T follicular helper cell (primary cell): ENCODE measurements around the gene C12orf75.
"Not testable (repeated sequence)": the region's sequence is repeated elsewhere in the genome, so short reads cannot be mapped to it uniquely, and the experiment has no call there.

Experiments used
- DNase-seq: peaks from one replicate; pipeline ENCODE4 v3.0.0-alpha.2; 2020; ENCODE audit warnings: low read depth

The C12orf75 gene

DNA sequence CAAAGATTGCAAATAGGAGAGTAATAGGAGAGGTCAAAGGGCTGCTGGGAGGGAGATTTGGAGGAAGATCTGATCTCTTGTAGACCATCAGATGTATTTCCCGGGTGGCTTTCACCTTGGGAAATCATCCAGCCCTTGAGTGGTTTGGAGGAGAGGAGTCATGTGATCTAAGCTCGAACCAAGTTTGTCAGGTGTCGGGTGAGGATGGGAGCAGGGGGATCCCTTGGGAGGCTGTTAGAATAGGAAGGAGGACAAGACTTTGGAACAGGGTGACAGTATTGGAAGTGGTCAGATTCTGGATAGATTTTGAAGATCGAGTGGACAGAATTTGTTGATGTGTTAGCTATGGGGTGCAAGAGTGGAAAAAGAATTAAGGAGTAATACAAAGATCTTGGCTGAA, 46.6 kb downstream of the C12orf75 start:
- DNase-seq, result no peak

DNA sequence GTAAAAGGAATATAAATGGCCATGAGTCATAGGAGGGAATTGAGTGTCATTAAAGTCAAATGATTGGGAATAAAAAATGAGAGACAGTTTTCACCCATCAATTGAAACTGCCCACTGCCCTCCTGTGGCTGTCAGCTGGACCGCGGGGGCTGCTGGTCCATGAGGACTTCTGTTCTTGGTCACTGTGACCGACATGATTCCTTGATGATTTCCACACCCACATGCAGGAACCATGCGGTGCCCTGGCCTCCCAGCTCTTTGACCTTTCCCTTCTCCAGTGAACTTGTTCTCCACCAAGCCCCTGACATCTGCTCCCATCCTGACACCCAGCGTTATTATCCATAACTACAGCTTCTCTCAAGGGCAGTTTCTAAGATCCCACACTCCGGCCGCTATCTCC, 48.4 kb downstream of the C12orf75 start:
- DNase-seq, result no peak

DNA sequence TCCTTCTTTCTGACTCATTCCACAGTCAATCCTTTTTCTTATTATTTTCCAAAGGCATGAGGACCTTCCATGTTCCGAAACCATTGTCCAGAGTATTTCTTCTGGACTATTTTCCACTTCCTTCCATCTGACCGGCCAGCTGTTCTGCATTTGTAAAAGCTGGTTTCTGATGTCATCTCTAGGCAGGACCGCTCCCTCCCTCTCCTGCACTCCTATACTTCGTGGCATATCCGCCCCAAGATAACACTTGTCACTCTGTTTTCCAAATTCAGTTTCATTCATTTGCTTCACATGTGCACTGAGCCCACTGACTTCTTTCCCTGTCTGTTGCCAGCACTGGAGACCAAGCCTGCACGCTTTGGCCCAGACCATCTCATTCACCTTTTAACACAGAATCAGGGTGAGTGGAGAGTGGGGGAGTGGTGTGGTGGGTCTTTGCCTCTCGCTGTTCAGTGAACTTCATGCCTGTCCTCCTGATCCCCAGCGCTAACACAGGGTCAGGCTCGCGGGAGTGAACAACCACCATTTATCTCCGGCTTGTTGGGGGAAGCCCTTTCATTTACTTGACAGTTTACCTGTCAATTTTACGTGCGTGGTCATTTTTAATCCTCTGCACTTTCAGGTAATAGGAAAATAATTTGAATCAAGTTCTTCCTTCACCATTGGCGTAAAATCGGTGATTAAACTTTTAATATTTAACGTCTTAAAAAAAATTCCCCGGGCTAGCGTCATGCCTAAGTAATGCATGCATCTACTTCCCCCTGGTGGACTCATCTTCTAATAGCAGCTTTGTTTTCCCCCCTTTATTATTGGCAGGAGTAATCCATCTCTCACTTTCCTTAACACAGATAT, 52.5 kb downstream of the C12orf75 start:
- no peak for DNase-seq

DNA sequence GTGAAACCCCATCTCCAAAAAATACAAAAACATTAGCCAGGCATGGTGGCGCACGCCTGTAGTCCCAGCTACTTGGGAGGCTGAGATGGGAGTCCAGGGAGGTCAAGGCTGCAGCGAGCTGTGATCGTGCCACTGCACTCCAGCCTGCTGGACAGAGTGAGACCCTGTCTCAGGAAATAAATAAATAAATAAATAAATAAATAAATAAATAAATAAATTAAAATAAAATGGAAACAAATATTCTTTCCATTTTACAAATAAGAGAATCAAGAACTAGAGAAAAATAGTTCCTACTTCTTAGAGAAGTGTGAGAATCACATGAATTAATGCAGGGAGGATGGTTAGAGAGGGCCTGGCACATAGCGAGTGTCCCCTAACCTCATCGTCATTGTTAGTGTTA, 53.7 kb downstream of the C12orf75 start:
- no peak for DNase-seq

DNA sequence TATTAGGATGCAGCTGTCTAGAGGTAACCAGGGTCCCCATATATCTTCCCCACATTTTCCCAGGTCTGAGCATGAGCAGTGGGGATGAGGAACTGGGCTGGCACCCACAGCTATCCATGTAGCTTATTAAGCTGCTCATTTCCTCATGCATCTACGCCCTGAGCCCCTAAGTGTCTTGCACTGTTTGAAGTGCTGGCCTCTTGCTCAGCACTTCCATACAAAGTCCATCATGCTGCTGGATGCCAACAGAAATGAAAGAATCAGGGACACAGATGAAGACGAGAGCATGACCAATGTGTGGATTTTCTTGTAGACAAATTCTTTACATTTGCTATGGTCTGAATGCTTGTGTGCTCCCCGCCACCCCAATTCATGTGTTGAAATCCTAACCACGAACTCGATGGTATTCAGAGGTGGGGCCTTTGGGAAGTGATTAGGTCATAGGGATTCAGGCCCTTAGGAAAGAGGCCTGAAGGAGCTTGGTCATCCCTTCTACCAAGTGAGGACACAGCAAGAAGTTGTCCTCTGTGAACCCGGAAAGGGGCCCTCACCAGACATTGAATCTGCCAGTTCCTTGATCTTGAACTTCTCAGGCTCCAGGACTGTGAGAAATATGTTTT, 54.5 kb downstream of the C12orf75 start:
- no peak for DNase-seq

DNA sequence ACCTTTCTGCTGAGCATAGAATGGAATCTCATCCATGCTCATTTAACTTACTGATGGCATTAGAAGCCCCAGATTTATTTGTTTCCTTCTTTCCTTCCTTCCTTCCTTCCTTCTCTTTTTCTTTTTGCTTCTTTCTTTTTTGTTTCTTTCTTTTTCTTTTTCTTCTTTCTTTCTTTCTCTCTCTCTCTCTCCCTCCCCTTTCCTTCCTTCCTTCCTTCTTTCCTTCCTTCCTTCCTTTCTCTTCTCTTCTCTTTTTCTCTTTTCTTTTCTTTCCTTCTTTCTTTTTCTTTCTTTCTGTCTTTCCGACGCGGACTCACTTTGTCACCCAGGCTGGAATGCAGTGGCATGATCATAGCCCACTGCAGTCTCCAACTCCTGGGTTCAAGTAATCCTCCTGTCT, 55.9 kb downstream of the C12orf75 start:
- no peak for DNase-seq

DNA sequence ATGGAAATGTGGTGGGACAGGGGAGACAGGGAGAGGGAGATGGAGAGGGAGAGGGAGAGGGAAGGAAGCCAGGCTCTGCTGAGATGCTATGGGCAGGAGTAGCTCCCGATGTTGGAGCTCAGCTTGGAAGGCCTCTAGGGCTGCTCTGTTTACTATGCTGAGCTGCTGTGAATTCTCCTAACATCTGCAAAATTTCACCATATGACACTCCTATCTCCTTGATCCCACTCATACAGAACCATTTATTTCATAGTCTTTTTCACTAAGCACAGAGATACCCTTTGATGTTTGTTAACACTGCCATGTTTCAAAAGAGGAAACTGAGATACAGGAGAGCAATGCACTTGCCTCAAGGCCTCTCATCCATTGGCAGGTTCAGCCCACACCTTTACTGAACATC, 60.7 kb downstream of the C12orf75 start:
- DNase-seq, result no peak

DNA sequence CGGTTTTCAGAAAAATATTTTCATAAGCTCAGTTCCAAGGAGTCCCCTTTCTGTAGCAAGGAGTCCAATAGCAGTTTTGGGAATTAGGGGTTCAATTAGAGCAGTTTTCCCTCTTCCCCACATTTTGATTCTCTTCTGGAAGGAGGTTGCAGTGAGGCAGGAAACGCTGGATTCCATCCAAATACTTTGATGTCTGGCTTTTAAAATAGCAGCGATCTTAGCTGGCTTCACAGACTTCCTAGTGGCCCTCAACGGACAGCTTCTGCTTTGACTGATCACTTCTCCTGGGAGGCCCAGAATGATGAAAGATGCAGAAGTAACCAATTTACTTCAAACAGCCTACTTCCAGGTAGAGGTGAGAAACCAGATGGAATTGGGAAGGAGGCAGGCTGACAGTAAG, 63.1 kb downstream of the C12orf75 start:
- no peak for DNase-seq

DNA sequence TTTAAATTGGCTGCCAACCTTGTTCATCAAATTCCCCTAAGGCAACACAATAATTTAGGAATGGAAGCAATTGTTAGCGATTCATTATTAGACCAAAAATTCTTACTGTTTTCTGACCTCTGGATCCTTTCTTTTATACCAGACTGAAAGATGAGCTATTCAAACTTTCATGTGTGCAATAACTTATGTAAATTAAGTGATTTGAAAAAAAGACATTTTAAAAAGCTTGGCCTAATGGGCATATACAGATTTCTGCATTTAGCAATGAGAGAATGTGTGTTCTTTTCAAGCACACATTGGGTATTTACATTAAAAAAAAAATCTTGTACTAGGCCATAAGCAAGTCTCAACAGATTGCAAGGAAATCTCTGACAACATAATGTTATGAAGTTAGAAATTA, 65.5 kb downstream of the C12orf75 start:
- DNase-seq, result no peak

DNA sequence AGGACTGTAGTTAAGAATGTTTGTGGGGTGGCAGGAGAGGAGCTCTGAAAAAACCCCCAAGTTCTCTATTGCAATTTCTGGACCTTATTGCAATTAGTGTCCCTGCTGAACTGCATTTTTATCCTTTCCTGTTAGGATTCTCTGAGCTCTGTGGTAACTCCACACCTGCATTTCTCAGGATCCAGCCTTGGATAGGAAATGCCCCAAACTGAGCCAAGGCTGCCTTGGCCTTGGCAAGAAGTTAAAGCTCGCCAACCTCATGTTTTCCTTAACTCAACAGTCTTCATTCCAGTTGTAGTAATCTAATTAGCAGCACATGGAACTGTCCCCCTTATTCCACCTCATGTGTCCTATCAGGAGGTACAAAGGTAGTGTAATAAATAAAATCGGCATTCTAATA, 66.5 kb downstream of the C12orf75 start:
- no peak for DNase-seq

DNA sequence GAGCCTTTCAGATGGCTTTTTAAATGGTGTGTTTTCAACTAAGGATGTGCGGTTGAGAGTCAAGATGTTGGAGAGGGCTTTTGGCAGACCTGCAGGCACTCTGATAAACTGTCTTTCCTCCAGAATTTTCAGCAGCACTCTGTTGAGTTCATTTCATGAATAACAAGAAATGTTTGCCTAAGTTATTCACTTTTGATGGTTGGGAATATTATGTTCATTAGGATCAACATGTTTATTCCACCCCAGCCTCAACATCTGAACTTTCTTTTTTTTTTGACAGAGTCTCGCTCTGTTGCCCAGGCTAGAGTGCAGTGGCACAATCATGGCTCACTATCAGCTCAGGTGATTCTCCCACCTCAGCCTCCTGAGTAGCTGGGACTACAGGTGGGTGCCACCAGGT, 68.4 kb downstream of the C12orf75 start:
- no peak for DNase-seq

DNA sequence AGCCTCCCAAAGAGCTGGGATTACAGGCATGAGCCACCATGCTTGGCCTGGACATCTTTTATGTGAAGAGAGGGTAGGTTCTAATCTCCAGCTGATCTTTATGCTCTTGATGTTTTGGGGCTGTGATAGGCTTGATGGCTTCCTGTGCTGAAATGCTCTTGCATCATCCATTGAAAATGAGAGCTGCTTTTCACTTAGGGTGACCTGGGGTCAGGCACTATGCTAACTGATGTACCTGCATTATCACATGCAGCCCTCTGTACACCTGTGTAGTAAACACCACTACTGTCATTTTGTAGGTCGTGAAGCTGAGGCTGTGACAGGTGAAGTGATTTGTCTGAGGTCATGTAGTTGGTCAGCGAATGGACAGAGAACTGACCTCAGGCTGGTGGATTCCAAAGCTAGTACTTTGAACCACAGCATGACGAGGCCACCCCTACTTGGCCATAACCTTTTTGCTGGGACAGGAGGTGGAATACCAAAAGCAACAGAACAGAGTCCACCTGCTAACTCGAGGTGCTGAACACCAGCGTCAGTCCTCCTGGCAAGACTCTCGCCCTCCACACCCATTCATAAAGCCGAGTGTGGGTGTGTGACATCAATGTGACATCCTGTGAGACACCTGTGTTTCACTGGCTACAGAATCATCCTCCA, 69.1 kb downstream of the C12orf75 start:
- no peak for DNase-seq

DNA sequence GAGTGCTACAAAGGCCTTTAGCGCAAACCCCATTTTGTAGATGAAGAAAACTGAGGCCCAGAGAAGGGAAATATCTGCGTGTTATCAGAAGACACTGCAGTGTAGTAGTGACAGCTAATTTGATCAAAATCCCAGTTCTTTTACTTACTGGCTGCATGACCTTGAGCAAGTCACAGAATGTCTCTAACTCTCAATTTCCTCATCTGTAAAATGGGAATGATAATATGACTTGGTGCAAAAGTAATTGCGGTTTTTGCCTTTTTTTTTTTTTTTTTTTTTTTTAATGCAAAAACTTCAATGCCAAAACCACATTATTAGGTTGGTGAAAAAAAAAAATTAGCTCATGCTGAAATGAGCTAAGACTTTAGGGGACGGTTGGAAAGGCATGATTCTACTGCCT, 69.7 kb downstream of the C12orf75 start:
- no peak for DNase-seq

DNA sequence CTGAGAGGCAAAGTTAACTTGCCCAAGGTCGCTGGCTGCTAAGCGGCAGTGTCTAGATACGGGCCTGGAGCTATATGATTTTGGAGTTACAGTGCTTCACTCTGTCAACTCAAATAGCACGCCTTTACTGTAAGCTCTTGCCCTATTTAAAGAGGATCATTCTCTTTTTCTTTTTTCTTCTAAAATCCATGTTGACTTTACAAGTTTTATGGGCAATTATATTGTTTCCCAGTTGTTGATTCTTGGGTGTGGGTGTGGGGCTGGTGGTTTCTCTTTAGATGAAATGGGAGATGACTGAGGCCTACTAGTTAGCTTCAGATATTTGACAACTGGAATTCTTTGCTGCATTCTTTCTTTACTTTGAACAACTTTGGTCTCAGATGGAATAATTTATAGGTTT, 70.7 kb downstream of the C12orf75 start:
- no peak for DNase-seq

DNA sequence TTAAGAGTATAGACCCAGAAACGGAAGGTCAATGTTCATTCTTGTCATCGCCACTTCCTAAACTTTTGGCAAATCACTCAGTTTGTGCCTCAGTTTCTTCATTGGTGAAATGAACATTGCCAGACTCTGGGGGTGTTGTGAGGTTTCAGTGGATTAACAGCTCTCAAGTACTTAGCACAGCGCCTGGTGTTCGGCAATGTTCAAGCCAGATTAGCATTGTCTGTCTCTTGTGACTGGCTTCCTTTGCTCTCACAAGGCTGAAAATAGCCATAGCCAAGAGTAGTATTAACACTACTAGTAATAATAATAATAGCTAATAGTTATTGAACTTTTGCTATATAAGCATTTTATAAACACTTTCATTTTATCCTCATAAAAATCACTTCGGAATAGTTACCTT, 71.9 kb downstream of the C12orf75 start:
- no peak for DNase-seq

DNA sequence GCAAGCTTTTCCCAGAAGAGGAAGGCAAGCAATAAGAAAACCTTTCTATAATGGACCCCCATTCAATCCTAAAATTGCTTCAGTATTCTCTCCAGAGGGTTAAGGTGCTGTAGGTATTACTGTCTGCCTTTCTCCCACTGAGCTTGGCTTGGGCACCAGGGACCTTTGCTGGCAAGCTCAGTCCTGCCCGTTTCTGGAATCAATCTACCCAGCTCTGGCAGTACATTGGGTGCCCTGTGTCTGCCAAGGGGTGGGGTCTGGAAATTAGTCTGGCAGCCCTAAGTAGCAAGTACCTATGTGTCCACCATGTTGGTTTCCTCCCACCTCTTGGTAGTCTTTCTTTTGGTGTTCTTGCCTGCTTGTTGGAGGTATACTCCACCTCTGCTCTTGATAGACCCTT, 72.6 kb downstream of the C12orf75 start:
- DNase-seq, result no peak

DNA sequence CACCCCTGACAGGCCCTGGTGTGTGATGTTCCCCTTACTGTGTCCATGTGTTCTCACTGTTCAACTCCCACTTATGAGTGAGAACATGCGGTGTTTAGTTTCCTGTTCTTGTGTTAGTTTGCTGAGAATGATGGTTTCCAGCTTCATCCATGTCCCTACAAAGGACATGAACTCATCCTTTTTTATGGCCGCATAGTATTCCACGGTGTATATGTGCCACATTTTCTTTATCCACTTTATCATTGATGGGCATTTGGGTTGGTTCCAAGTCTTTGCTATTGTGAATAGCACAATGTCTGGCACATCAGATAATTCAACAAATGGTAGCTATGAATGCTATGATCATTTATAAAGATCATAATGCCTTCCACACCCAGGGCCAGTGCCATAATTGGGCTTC, 73.6 kb downstream of the C12orf75 start:
- DNase-seq, result not testable (repeated sequence)

DNA sequence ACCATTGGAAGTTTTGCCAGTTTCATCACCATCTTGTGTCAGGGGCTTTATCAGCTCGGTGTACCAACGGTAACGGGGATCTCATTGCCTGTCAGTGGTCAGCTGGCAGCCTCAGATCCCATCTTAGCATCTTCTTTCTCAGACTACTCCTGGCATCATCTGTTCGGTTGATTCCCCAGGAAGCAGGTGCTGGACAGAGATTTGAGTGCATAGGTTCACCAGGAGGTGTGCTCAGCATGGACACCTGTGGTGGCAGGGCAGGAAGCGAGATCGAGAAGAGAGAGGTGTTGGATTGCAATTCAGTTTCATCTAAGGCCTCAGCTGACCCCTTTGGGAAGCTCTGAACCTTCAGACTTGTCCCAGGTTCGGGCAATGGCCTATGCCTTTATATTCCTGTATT, 76.0 kb downstream of the C12orf75 start:
- no peak for DNase-seq

DNA sequence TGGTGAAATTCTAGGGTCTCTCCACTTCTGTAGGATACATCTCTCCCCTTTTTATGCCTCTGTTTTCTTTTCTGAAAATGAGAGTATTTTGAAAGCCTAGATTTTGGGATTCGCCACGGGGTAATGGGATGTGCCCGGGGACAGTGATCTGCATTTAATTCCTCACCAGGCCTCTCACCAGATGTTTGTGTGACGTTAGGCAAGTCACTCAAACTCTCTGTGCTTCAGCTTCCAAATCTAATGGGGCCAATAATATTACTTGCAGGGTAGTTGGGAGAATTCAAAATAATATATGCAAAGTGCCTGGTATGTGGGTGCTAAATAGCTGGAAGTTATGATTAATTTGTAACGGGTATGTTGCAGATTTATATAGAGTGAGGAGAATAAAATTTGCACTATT, 78.8 kb downstream of the C12orf75 start:
- no peak for DNase-seq

DNA sequence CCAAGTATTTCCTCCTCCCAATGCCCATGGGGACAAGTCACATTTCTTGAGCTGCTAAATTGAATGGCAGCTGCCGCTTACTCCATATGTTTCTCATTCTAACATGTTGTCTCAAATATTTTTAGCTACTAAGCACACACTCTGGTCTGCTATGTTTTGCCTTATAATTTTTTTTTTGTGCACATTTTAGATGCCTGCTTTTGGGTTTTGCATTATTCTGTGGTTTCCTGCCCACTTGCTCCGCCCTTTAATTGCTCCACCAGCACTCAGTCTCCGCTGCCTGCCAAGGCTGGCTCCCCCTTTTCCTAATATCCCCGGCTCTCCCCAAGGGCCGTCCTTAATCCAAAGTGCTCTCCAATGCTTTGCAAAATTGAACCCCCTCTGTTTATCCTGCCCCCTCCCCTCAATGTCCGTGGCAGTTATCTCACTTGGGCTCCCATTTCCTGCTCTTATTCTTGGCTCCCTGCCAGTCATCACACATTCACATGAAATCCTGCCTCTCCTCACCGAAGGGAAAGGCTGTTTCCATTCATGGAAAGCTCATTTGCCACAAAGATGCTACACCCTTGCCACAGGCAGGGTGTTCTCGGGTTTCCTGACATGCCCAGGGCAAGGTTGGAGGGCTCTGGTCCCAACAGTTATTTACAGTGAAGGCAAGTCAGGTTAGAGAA, 79.4 kb downstream of the C12orf75 start:
- DNase-seq, result no peak

DNA sequence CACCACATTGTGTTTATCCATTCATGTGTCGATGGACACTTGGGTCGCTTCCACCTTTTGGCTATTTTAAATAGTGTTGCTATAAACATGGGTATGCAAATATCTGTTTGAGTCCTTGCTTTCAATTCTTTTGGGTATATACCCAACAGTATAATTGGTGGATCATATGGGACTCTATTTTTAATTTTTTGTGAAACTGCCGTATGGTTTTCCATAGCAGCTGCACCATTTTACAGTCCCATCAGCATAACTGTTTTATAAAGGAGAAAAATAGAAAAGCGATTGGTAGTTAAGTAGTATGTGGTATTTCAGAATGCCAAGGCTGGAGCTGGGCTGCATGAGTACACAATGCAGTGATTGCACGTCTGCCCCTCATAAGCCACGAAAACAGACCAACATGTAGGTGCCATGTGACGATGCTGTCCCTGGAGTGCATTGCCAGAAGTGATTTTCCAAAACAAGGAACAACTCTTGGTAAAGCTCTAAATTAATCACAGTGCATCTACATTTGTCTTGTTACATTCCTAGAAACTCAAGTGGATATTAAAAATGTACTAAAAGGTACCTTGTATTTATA, 83.5 kb downstream of the C12orf75 start:
- no peak for DNase-seq

DNA sequence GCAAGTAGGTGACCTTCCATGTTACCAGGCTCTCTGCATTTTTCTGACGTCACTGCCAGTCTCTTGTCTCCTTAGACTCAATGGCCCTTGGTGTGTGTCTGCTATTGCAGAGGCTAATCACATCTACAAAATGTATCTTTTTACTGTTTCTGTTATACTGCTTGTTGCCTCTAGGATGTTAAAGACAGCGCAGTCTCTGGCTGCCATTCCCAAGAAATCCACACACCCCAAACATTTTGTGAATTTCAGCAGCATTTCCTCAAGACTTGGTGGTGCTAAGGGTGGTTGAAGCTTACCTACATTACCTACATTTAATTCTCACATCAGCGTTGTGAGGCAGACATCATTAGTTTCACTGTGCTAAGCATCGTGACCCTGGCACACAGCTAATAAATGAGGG, 87.2 kb downstream of the C12orf75 start:
- DNase-seq, result no peak
